ENCODE measurements around the gene ZNF337. TPM values are rescaled to one million over a fixed set of nuclear protein-coding genes. Genes with fewer than 3 reads are reported as not detected.
"Not testable (repeated sequence)": the region's sequence is repeated elsewhere in the genome, so short reads cannot be mapped to it uniquely, and the experiment has no call there.

ZNF337 gene
- total RNA-seq, 3 donors from 2014 or later, result 7.2 to 16.2 (median 8.3) TPM

GRCh38 chr20:25692499-25692898, 4.2 kb downstream of the ZNF337 start:
- intact Hi-C loops (cut with DNase I, micrococcal nuclease), result no loop called here

GRCh38 chr20:25690427-25690826, 6.2 kb downstream of the ZNF337 start:
- Histone ChIP-seq H3K4me1 (ENCODE audit: low read depth) (no peaks in the 10 kb centered on the region), H3K9me3 (no peaks in the 10 kb centered on the region), H3K4me3 (no peak overlapping the region), H3K36me3 (ENCODE audit: low read depth) (no peaks in the 10 kb centered on the region)
- TF ChIP-seq CTCF (IDR thresholded peaks at IDR 0.05), result no peak
- intact Hi-C loops (cut with DNase I, micrococcal nuclease), result no loop called here
- ATAC-seq (no peak), DNase-seq (no peak)

More at GRCh38 chr20:25692499-25692898, 4.2 kb downstream of the ZNF337 start:
- TF ChIP-seq CTCF (IDR thresholded peaks at IDR 0.05), result no peak
- Histone ChIP-seq H3K4me1 (ENCODE audit: low read depth) (no peaks in the 10 kb centered on the region), H3K9me3 (no peaks in the 10 kb centered on the region), H3K36me3 (ENCODE audit: low read depth) (no peaks in the 10 kb centered on the region), H3K4me3 (no peak overlapping the region)
- ATAC-seq, result no peak
- DNase-seq, result peak in 1 of 3 donors; percentile 20

- H3K4me3 ChIP-seq, result no peak overlapping the region
- H3K4me1 ChIP-seq (ENCODE audit: low read depth), result no peaks in the 10 kb centered on the region
- H3K36me3 ChIP-seq (ENCODE audit: low read depth), result no peaks in the 10 kb centered on the region
- ATAC-seq (no peak), DNase-seq (no peak)
- no peak for TF ChIP-seq CTCF (IDR thresholded peaks at IDR 0.05)
- no peaks in the 10 kb centered on the region for H3K9me3 ChIP-seq
- intact Hi-C loops (cut with DNase I, micrococcal nuclease), result no loop called here
Measured at GRCh38 chr20:25686081-25687067, 10.3 kb downstream of the ZNF337 start.

- no peak for ATAC-seq
- H3K9me3 ChIP-seq, result no peaks in the 10 kb centered on the region
- no peak for DNase-seq
- intact Hi-C loops (cut with DNase I, micrococcal nuclease), result no loop called here
- H3K4me1 ChIP-seq (ENCODE audit: low read depth), result no peaks in the 10 kb centered on the region
- no peaks in the 10 kb centered on the region for H3K36me3 ChIP-seq (ENCODE audit: low read depth)
- no peak for TF ChIP-seq CTCF (IDR thresholded peaks at IDR 0.05)
- no peak overlapping the region for H3K4me3 ChIP-seq
Measured at GRCh38 chr20:25685276-25686080, 11.2 kb downstream of the ZNF337 start.

GRCh38 chr20:25683826-25684225, 12.8 kb downstream of the ZNF337 start:
- intact Hi-C loops (cut with DNase I, micrococcal nuclease); H3K4me1 ChIP-seq (ENCODE audit: low read depth); ATAC-seq; DNase-seq; H3K9me3 ChIP-seq; H3K4me3 ChIP-seq; H3K36me3 ChIP-seq (ENCODE audit: low read depth): not testable (repeated sequence)

- Histone ChIP-seq H3K36me3 (ENCODE audit: low read depth) (no peaks in the 10 kb centered on the region), H3K9me3 (no peaks in the 10 kb centered on the region), H3K4me1 (ENCODE audit: low read depth) (no peaks in the 10 kb centered on the region), H3K4me3 (no peak overlapping the region)
- no peak for TF ChIP-seq CTCF (IDR thresholded peaks at IDR 0.05)
- no peak for ATAC-seq
- intact Hi-C loops (cut with DNase I, micrococcal nuclease), result no loop called here
- DNase-seq, result no peak
Measured at GRCh38 chr20:25683050-25683449, 13.6 kb downstream of the ZNF337 start.
